Fibroblast of lung (primary cell): Measurements from ENCODE around the gene ADRM1. TPM values are rescaled to one million over a fixed set of nuclear protein-coding genes. Genes with fewer than 3 reads are reported as not detected.

Experiments used
- DNase-seq, 2 donors: peaks; one replicate each; pipeline versions ENCODE4 v3.0.0 to v3.0.0-alpha.2; 2010; ENCODE audit warnings: low read depth in 2 of 2
- H2AFZ ChIP-seq: 2 replicates; pipeline ENCODE4 v1.5.1; 2012; ENCODE audit warnings: low read length, control low read depth, inconsistent platforms
- H3K27ac ChIP-seq: 2 replicates; pipeline ENCODE4 v1.5.1; 2011; ENCODE audit warnings: low read length, control low read depth; ENCODE audit not compliant: insufficient read depth
- H3K27me3 ChIP-seq: 2 replicates; pipeline ENCODE4 v1.5.1; 2011; ENCODE audit warnings: mild to moderate bottlenecking, low read length; ENCODE audit not compliant: control insufficient read depth, insufficient read depth
- H3K36me3 ChIP-seq: 2 replicates; pipeline ENCODE4 v1.5.1; 2011; ENCODE audit warnings: low read length; ENCODE audit not compliant: control insufficient read depth, insufficient read depth
- H3K4me1 ChIP-seq: 2 replicates; pipeline ENCODE4 v1.5.1; 2011; ENCODE audit warnings: low read length; ENCODE audit not compliant: control insufficient read depth, insufficient read depth; ENCODE audit errors: extremely low read depth
- H3K4me2 ChIP-seq: 2 replicates; pipeline ENCODE4 v1.5.1; 2011; ENCODE audit warnings: low read length, control low read depth; ENCODE audit not compliant: insufficient read depth; ENCODE audit errors: extremely low read depth
- H3K4me3 ChIP-seq, 4 experiments: fragments of 200-600 bp in 1 of 4; sonication (generic) in 1 of 4; replicated peaks in 1 of 4; 2 replicates each; pipeline ENCODE4 v1.5.1; 2011 to 2016; ENCODE audit warnings: low read length in 4 of 4, low read depth in 3 of 4, mild to moderate bottlenecking in 3 of 4, control low read depth in 2 of 4, inconsistent platforms in 1 of 4, mixed read lengths in 1 of 4; ENCODE audit not compliant: insufficient read depth in 1 of 4; ENCODE audit errors: control extremely low read depth in 1 of 4
- H3K79me2 ChIP-seq: 2 replicates; pipeline ENCODE4 v1.5.1; 2012; ENCODE audit warnings: mild to moderate bottlenecking, low read length, inconsistent platforms; ENCODE audit not compliant: control insufficient read depth, insufficient read depth
- H3K9ac ChIP-seq: 2 replicates; pipeline ENCODE4 v1.5.1; 2011; ENCODE audit warnings: mild to moderate bottlenecking, low read length, control low read depth; ENCODE audit not compliant: insufficient read depth
- H3K9me3 ChIP-seq: 2 replicates; pipeline ENCODE4 v1.5.1; 2012; ENCODE audit warnings: low read depth, low read length; ENCODE audit not compliant: control insufficient read depth, insufficient read depth
- H4K20me1 ChIP-seq: 2 replicates; pipeline ENCODE4 v1.5.1; 2011; ENCODE audit warnings: low read length; ENCODE audit not compliant: control insufficient read depth, insufficient read depth; ENCODE audit errors: extremely low read depth
- CTCF ChIP-seq, 2 donors: IDR thresholded peaks in 1 of 2; conservative IDR thresholded peaks in 1 of 2; 1 replicate in 1 of 2; 2 replicates in 1 of 2; pipeline ENCODE4 v1.5.1; 2011 to 2012; ENCODE audit warnings: low read length in 2 of 2, control low read depth in 1 of 2, inconsistent platforms in 1 of 2, low read depth in 1 of 2, mild to moderate bottlenecking in 1 of 2
- EZH2 ChIP-seq: IDR thresholded peaks from 2 replicates; pipeline ENCODE4 v1.5.1; 2012; ENCODE audit warnings: low read length, control low read depth, mild to moderate bottlenecking; ENCODE audit errors: missing control alignments
- polyA plus RNA-seq, 2 donors: library from polyadenylated mRNA; depleted of rRNA in 1 of 2; stranded (reverse) in 1 of 2; unstranded in 1 of 2; fragments of >200 nt; gene quantifications; 2 replicates each; pipeline ENCODE4 v1.2.1, GENCODE V29; 2011 to 2012; ENCODE audit warnings: missing spikeins in 1 of 2
- total RNA-seq: library from RNA; depleted of rRNA; stranded (reverse); fragments of >200 nt; gene quantifications from 2 replicates; pipeline ENCODE4 v1.2.1, GENCODE V29; 2014

The ADRM1 gene
- total and polyA plus RNA-seq, 2 donors (not counting 1 experiment from before 2014, with no cell fraction given), result 41.2 to 71.3 TPM

- Histone ChIP-seq H3K4me1 (peaks cover 4% of the 10 kb centered on the region), H3K9ac (no peak overlapping the region), H3K79me2 (peaks cover 37% of the 10 kb centered on the region), H3K4me2 (no peak overlapping the region), H3K27me3 (no peaks in the 10 kb centered on the region), H3K9me3 (no peaks in the 10 kb centered on the region), H4K20me1 (peaks cover 3% of the 10 kb centered on the region), H3K27ac (no peak overlapping the region), H3K36me3 (peaks cover 42% of the 10 kb centered on the region), H3K4me3 (no peak overlapping the region), H2AFZ (no peak overlapping the region)
- no peak for DNase-seq
- TF ChIP-seq CTCF (conservative IDR thresholded peaks at IDR 0.05 in 1 of 2, IDR thresholded peaks at IDR 0.05 in 1 of 2; ENCODE audit: low read depth in 1 of 2, low read length in 2 of 2) (no peak), EZH2 (no peak)
Measured at GRCh38 chr20:62306414-62307187, 3.8 kb downstream of the ADRM1 start.

- H3K4me2 ChIP-seq, result no peak overlapping the region
- peaks cover 37% of the 10 kb centered on the region for H3K79me2 ChIP-seq
- H3K27me3 ChIP-seq, result no peaks in the 10 kb centered on the region
- DNase-seq, result peak in 1 of 2 donors; percentile 15
- no peaks in the 10 kb centered on the region for H3K9me3 ChIP-seq
- no peak overlapping the region for H3K9ac ChIP-seq
- H2AFZ ChIP-seq, result no peak overlapping the region
- H3K27ac ChIP-seq, result no peak overlapping the region
- no peak for TF ChIP-seq CTCF (conservative IDR thresholded peaks at IDR 0.05 in 1 of 2, IDR thresholded peaks at IDR 0.05 in 1 of 2; ENCODE audit: low read depth in 1 of 2, low read length in 2 of 2)
- no peak for TF ChIP-seq EZH2
- H3K36me3 ChIP-seq, result peaks cover 46% of the 10 kb centered on the region
- H3K4me1 ChIP-seq, result peaks cover 4% of the 10 kb centered on the region
- H3K4me3 ChIP-seq, result no peak overlapping the region
- H4K20me1 ChIP-seq, result peaks cover 3% of the 10 kb centered on the region
Measured at GRCh38 chr20:62307226-62308101, 4.7 kb downstream of the ADRM1 start.

GRCh38 chr20:62308102-62308822 lies 5.5 kb downstream of the ADRM1 start:
- no peaks in the 10 kb centered on the region for H3K27me3 ChIP-seq
- peaks cover 50% of the 10 kb centered on the region for H3K36me3 ChIP-seq
- H4K20me1 ChIP-seq, result peaks cover 3% of the 10 kb centered on the region
- no peak overlapping the region for H3K4me2 ChIP-seq
- H2AFZ ChIP-seq, result no peak overlapping the region
- no peak overlapping the region for H3K4me3 ChIP-seq
- H3K9ac ChIP-seq, result no peak overlapping the region
- no peak for DNase-seq
- TF ChIP-seq CTCF (conservative IDR thresholded peaks at IDR 0.05 in 1 of 2, IDR thresholded peaks at IDR 0.05 in 1 of 2; ENCODE audit: low read depth in 1 of 2, low read length in 2 of 2) (no peak), EZH2 (no peak)
- no peaks in the 10 kb centered on the region for H3K9me3 ChIP-seq
- no peak overlapping the region for H3K27ac ChIP-seq
- peaks cover 4% of the 10 kb centered on the region for H3K4me1 ChIP-seq
- H3K79me2 ChIP-seq, result peaks cover 35% of the 10 kb centered on the region
